Measurements from ENCODE around the gene MYO16. TPM values are rescaled to one million over a fixed set of nuclear protein-coding genes. Genes with fewer than 3 reads are reported as not detected.

MYO16 gene
- total RNA-seq, 1 donor from 2014 or later, result 1.2 TPM

DNA sequence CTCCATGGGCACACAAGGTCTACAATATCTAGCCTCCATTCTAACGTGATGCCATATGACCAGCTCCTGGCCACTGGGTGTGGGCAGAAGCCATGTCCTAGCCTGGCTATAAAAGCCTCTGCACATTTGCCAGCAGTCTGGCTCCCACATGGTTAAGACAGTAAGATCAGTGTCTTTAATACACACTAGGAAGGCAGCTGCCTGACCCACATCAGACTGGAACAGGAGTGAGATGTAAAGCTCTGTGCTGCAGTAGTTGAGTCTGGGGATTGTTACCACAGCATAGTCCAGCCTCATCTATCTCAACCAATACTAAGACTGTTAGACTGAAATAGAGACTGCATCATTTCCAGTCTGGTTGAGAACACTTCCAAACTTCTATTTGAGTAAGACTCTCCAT, 623.9 kb downstream of the MYO16 start:
- intact Hi-C loops (cut with DNase I), result no loop called here
- DNase-seq (no peak), ATAC-seq (ENCODE audit: poor library complexity) (no peak)

DNA sequence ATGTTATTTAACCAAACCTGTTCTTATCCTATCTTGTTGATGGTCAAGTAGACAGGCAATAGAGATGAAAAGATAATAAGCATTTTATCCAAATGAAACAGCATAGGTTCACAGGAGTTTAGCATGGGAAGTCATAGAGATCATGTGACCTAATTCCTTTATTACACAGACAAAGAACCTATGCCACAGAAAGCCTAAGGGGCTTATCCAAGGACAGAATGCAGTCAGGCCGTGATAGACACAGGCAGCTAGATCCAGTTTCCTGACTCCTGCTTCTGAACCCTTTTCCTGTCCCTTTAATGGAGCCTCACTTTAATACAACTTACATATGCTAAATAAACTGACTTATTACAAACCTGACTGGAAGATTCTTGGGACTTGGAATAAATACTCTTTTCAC, 624.9 kb downstream of the MYO16 start:
- DNase-seq, result no peak
- intact Hi-C loops (cut with DNase I), result no loop called here
- no peak for ATAC-seq (ENCODE audit: poor library complexity)

DNA sequence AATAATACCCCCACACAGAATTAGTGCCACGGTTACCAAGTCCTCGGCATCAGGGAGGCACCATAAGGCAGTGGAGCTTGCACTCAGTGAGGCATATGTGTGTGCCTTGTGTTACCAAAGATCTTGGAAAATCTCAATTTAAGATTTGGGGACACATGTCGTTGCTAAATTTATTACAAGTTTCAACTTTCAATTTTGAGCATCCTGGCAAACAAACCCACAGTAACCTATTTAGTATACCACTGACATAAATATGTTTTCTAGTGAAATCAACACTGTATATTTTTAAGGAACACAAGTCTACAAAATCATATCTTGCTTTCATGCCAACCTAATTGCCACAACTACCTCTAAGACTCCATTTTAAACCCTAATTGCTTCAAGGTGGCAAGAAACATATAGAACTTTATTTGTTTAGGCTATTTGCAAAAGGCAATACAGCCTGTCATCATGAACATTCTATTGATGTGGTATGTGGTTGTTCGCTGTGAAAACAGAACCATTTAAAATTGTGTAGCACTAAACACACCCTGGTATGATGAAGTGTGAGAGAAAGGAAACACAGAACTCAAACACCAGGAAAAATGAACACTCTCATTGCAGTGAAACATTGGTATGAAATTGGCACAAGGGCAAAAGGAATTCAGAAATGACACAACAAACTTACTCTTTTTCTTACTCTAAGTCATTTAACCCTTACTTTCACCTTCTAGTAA, 625.9 kb downstream of the MYO16 start:
- DNase-seq (no peak), ATAC-seq (ENCODE audit: poor library complexity) (no peak)
- intact Hi-C loops (cut with DNase I), result no loop called here

DNA sequence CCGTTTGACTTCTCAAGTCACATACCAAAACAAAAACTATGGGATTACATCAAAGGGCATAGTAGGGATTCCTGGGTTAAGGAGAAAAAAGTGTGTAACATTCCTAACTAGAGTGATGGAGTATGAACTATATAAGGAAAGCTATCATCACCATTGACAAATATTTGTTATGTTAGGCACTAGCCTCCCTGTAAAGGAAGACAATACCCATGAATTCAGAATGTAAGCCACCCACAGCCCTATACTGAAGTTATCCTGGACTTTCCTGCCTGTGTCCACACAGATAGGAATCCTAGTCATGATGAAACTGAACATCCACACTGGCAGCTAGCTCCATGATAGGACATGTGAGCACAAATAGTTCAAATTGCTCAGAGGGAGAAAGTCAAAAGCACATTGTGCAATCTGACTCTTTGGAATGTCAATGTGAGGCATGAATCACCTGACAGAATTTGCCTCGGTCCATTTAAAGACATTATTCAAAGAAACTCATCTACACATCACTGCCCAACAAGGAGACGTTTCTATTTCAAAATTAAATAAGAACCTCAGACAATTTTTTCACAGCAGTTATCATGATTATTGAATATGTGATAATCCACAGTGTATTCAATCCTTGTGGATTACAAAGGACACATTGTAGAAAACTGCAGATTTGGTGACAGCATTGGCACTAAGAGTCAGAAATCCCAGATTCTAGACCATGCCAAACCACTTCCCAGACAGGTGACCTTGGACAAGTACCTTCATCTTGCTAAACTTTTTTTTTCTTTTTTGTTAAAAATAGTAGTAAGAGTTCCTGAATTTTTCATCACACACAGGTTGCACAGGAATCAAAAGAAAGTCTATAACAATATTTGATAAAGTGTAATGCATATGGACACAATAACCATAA, 627.7 kb downstream of the MYO16 start:
- intact Hi-C loops (cut with DNase I), result no loop called here

More for the DNA sequence above, 627.7 kb downstream of the MYO16 start:
- DNase-seq, result no peak
- peak; percentile 94 for ATAC-seq (ENCODE audit: poor library complexity)
